ENCODE results near the gene KCTD2. TPM values are rescaled to one million over a fixed set of nuclear protein-coding genes. Genes with fewer than 3 reads are reported as not detected.
"Not testable (repeated sequence)": the region's sequence is repeated elsewhere in the genome, so short reads cannot be mapped to it uniquely, and the experiment has no call there.

KCTD2 gene
- total RNA-seq, 2 experiments from 2014 or later = 14.1 to 14.7 TPM

- Mint-ChIP-seq H3K27me3 (no peaks in the 10 kb centered on the region), H3K4me3 (peak overlapping the region; percentile 79), H3K27ac (peak overlapping the region; percentile 91), H3K4me1 (peaks cover 29% of the 10 kb centered on the region), H3K9me3 (no peaks in the 10 kb centered on the region), H3K36me3 (peaks cover 6% of the 10 kb centered on the region)
- no peak for DNase-seq
Observed at GRCh38 chr17:75011401-75012095, 35.5 kb upstream of the KCTD2 start.

GRCh38 chr17:75012096-75012345 is 35.0 kb upstream of the KCTD2 start:
- peak overlapping the region; percentile 91 for H3K27ac Mint-ChIP-seq
- H3K4me3 Mint-ChIP-seq = peak overlapping the region; percentile 79
- H3K4me1 Mint-ChIP-seq = peaks cover 29% of the 10 kb centered on the region
- H3K27me3 Mint-ChIP-seq = no peaks in the 10 kb centered on the region
- H3K36me3 Mint-ChIP-seq = peaks cover 7% of the 10 kb centered on the region
- no peaks in the 10 kb centered on the region for H3K9me3 Mint-ChIP-seq
- no peak for DNase-seq

GRCh38 chr17:75012346-75013091 is 34.5 kb upstream of the KCTD2 start, which contains the start of gene MRPL58:
MRPL58 (plus strand) TSS chr17:75012670; CDS start chr17:75012687, 17 bp downstream.
- H3K36me3 Mint-ChIP-seq = peaks cover 7% of the 10 kb centered on the region
- H3K27me3 Mint-ChIP-seq = no peaks in the 10 kb centered on the region
- no peaks in the 10 kb centered on the region for H3K9me3 Mint-ChIP-seq
- H3K4me1 Mint-ChIP-seq = peaks cover 29% of the 10 kb centered on the region
- DNase-seq = peak; percentile 89
- H3K4me3 Mint-ChIP-seq = peak within 1 kb of the TSS; percentile 79
- peak within 1 kb of the TSS; percentile 91 for H3K27ac Mint-ChIP-seq

GRCh38 chr17:75013092-75013559 is 33.9 kb upstream of the KCTD2 start:
- peaks cover 7% of the 10 kb centered on the region for H3K36me3 Mint-ChIP-seq
- peak overlapping the region; percentile 91 for H3K27ac Mint-ChIP-seq
- no peaks in the 10 kb centered on the region for H3K27me3 Mint-ChIP-seq
- peaks cover 29% of the 10 kb centered on the region for H3K4me1 Mint-ChIP-seq
- H3K9me3 Mint-ChIP-seq = no peaks in the 10 kb centered on the region
- H3K4me3 Mint-ChIP-seq = peak overlapping the region; percentile 79
- DNase-seq = no peak

GRCh38 chr17:75019146-75019545 is 27.9 kb upstream of the KCTD2 start:
- no peaks in the 10 kb centered on the region for H3K27me3 Mint-ChIP-seq
- no peaks in the 10 kb centered on the region for H3K9me3 Mint-ChIP-seq
- H3K36me3 Mint-ChIP-seq = peaks cover 20% of the 10 kb centered on the region
- no peak overlapping the region for H3K4me3 Mint-ChIP-seq
- DNase-seq = no peak
- H3K4me1 Mint-ChIP-seq = peaks cover 5% of the 10 kb centered on the region
- H3K27ac Mint-ChIP-seq = no peak overlapping the region

- no peaks in the 10 kb centered on the region for H3K27me3 Mint-ChIP-seq
- H3K4me3 Mint-ChIP-seq = no peak overlapping the region
- peaks cover 4% of the 10 kb centered on the region for H3K4me1 Mint-ChIP-seq
- no peak overlapping the region for H3K27ac Mint-ChIP-seq
- peaks cover 24% of the 10 kb centered on the region for H3K36me3 Mint-ChIP-seq
- no peaks in the 10 kb centered on the region for H3K9me3 Mint-ChIP-seq
- DNase-seq = no peak
Observed at GRCh38 chr17:75019710-75020109, 27.3 kb upstream of the KCTD2 start.

- Mint-ChIP-seq H3K27ac (no peak overlapping the region), H3K36me3 (peaks cover 30% of the 10 kb centered on the region), H3K4me3 (no peak overlapping the region), H3K9me3 (no peaks in the 10 kb centered on the region), H3K4me1 (peaks cover 8% of the 10 kb centered on the region), H3K27me3 (no peaks in the 10 kb centered on the region)
- DNase-seq = no peak
Observed at GRCh38 chr17:75020331-75021110, 26.5 kb upstream of the KCTD2 start.

- peak; percentile 47 for DNase-seq
- H3K36me3 Mint-ChIP-seq = peaks cover 27% of the 10 kb centered on the region
- peaks cover 3% of the 10 kb centered on the region for H3K9me3 Mint-ChIP-seq
- H3K27me3 Mint-ChIP-seq = no peaks in the 10 kb centered on the region
- H3K4me3 Mint-ChIP-seq = peak overlapping the region; percentile 30
- H3K27ac Mint-ChIP-seq = no peak overlapping the region
- H3K4me1 Mint-ChIP-seq = peaks cover 14% of the 10 kb centered on the region
Observed at GRCh38 chr17:75024686-75025397, 22.2 kb upstream of the KCTD2 start.

GRCh38 chr17:75025398-75025734 is 21.7 kb upstream of the KCTD2 start:
- H3K4me1 Mint-ChIP-seq = peaks cover 14% of the 10 kb centered on the region
- not testable (repeated sequence) for H3K27me3 Mint-ChIP-seq, H3K9me3 Mint-ChIP-seq, DNase-seq, H3K27ac Mint-ChIP-seq
- peaks cover 27% of the 10 kb centered on the region for H3K36me3 Mint-ChIP-seq
- H3K4me3 Mint-ChIP-seq = peak overlapping the region; percentile 30

GRCh38 chr17:75026650-75027049 is 20.4 kb upstream of the KCTD2 start:
- Mint-ChIP-seq H3K4me1 (peaks cover 14% of the 10 kb centered on the region), H3K36me3 (peaks cover 22% of the 10 kb centered on the region)
- H3K4me3 Mint-ChIP-seq, H3K27ac Mint-ChIP-seq, H3K9me3 Mint-ChIP-seq, H3K27me3 Mint-ChIP-seq, DNase-seq: not testable (repeated sequence)

GRCh38 chr17:75030161-75030560 is 16.9 kb upstream of the KCTD2 start:
- Mint-ChIP-seq H3K36me3 (peaks cover 10% of the 10 kb centered on the region), H3K27me3 (peaks cover 15% of the 10 kb centered on the region), H3K4me3 (no peak overlapping the region), H3K4me1 (peaks cover 37% of the 10 kb centered on the region), H3K27ac (no peak overlapping the region), H3K9me3 (peaks cover 12% of the 10 kb centered on the region)
- no peak for DNase-seq

GRCh38 chr17:75031972-75032719 is 14.9 kb upstream of the KCTD2 start:
- Mint-ChIP-seq H3K27me3 (peaks cover 17% of the 10 kb centered on the region), H3K4me3 (peak overlapping the region; percentile 57), H3K36me3 (peaks cover 9% of the 10 kb centered on the region), H3K27ac (peak overlapping the region; percentile 30), H3K4me1 (peaks cover 45% of the 10 kb centered on the region), H3K9me3 (peaks cover 8% of the 10 kb centered on the region)
- DNase-seq = peak; percentile 39

GRCh38 chr17:75032720-75033280 is 14.2 kb upstream of the KCTD2 start:
- peak overlapping the region; percentile 57 for H3K4me3 Mint-ChIP-seq
- peaks cover 8% of the 10 kb centered on the region for H3K9me3 Mint-ChIP-seq
- peaks cover 17% of the 10 kb centered on the region for H3K27me3 Mint-ChIP-seq
- peak overlapping the region; percentile 53 for H3K27ac Mint-ChIP-seq
- peaks cover 9% of the 10 kb centered on the region for H3K36me3 Mint-ChIP-seq
- H3K4me1 Mint-ChIP-seq = peaks cover 45% of the 10 kb centered on the region
- peak; percentile 35 for DNase-seq
